Measurements from ENCODE around the gene RBBP4. TPM values are rescaled to one million over a fixed set of nuclear protein-coding genes. Genes with fewer than 3 reads are reported as not detected.
"Not testable (repeated sequence)": the region's sequence is repeated elsewhere in the genome, so short reads cannot be mapped to it uniquely, and the experiment has no call there.

The RBBP4 gene
- total RNA-seq, 1 experiment from 2014 or later: 279 TPM

DNA sequence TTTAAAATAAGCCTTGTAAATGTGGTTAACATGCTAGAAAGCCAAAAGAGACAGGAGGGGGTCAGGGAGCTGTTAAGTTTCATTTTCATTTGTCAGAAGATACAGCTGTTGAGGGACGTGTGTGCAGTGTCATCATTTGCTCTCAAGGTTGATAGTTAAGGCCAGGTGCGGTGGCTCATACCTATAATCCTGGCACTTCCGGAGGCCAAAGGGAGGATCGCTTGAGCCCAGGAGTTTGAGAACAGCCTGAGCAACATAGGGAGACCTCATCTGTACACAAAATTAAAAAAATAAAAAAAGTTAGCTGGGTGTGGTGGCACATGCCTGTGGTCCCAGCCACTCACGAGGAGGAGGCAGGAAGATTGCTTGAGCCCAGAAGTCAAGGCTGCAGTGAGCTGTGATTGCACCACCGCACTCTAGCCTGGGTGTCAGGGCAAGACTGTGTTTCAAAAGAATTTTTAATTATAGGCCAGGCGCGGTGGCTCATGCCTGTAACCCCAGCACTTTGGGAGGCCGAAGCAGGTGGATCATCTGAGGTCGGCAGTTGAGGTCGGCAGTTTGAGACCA is 23.3 kb upstream of the RBBP4 start:
- no peak overlapping the region for H3K9ac ChIP-seq (ENCODE audit: low read length)
- no peak overlapping the region for H3K4me2 ChIP-seq (ENCODE audit: low read length)
- H3K27ac ChIP-seq (ENCODE audit: low read depth, low read length): no peak overlapping the region
- H3K4me3 ChIP-seq (replicated peaks in 1 of 2; ENCODE audit: low read depth in 1 of 2, low read length in 2 of 2): no peak overlapping the region
- H3K4me1 ChIP-seq (ENCODE audit: control insufficient read depth in 1 of 2, insufficient read depth in 2 of 2, low read length in 2 of 2): no peaks in the 10 kb centered on the region
- peaks cover 7 to 10% of the 10 kb centered on the region in 2 experiments; a peak in 3 of 4 replicates for H3K36me3 ChIP-seq (ENCODE audit: control insufficient read depth in 1 of 2, insufficient read depth in 2 of 2, low read length in 2 of 2)
- H3K9me2 ChIP-seq (ENCODE audit: insufficient read depth): no peaks in the 10 kb centered on the region
- ChIA-PET CTCF (no interaction called here), POLR2A (no interaction called here), RAD21 (ENCODE audit: low non-redundant PET in 1 of 2, low total read pairs in 2 of 2, uncharacterized antibody in 2 of 2, unreplicated experiment in 2 of 2) (no interaction called here)
- no peak overlapping the region for H2AFZ ChIP-seq (ENCODE audit: low read depth, low read length, poor library complexity, severe bottlenecking)
- no peaks in the 10 kb centered on the region for H3K9me3 ChIP-seq (ENCODE audit: control insufficient read depth in 1 of 2, insufficient read depth in 1 of 2, low read depth in 1 of 2, low read length in 2 of 2)
- DNase-seq (ENCODE audit: low read depth, low spot score) (no peak), ATAC-seq (no peak)
- BruUV-seq (replicated peaks): no TSS peak
- H4K20me1 ChIP-seq (ENCODE audit: insufficient read depth): 0 out of 2 replicates have a peak, but pooled peaks cover 4% of the 10 kb centered on the region
- no peaks in the 10 kb centered on the region for H3K27me3 ChIP-seq (ENCODE audit: insufficient read depth, low read length)
- intact Hi-C loops (cut with micrococcal nuclease): no loop called here
- TF ChIP-seq, protein P1, sequence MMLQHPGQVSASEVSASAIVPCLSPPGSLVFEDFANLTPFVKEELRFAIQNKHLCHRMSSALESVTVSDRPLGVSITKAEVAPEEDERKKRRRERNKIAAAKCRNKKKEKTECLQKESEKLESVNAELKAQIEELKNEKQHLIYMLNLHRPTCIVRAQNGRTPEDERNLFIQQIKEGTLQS (IDR thresholded peaks at IDR 0.05): no peak
- TF ChIP-seq, protein P2, sequence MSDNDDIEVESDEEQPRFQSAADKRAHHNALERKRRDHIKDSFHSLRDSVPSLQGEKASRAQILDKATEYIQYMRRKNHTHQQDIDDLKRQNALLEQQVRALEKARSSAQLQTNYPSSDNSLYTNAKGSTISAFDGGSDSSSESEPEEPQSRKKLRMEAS (IDR thresholded peaks at IDR 0.05): no peak
- TF ChIP-seq POLR2AphosphoS5 (IDR thresholded peaks at IDR 0.05; ENCODE audit: low read depth, low read length): no peak
- TF ChIP-seq EGR1 (IDR thresholded peaks at IDR 0.05; ENCODE audit: low read depth): no peak
- no peak for TF ChIP-seq SP1 (IDR thresholded peaks at IDR 0.05; ENCODE audit: low read depth)
- no peak for TF ChIP-seq EZH2phosphoT487 (IDR thresholded peaks at IDR 0.05; ENCODE audit: borderline replicate concordance)
- TF ChIP-seq CEBPB (IDR thresholded peaks at IDR 0.05; ENCODE audit: low read depth): no peak
- peaks cover 18% of the 10 kb centered on the region for H3K79me2 ChIP-seq (ENCODE audit: insufficient read depth, low read length)

DNA sequence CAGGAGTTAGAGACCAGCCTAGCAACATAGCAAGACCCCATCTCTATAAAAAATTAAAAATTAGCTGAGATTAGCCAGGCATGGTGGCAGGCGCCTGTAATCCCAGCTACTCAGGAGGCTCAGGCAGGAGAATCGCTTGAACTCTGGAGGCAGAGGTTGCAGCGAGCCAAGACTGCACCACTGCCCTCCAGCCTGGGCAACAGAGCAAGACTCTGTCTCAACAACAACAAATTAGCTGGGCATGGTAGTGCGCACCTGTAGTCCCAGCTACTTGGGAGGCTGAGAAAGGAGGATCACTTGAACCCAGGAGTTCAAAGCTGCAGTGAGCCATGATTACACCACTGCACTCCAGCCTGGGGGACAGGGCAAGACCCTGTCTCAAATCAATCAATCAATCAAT is 20.8 kb upstream of the RBBP4 start:
- H3K27ac ChIP-seq (ENCODE audit: low read depth, low read length); H3K9me2 ChIP-seq (ENCODE audit: insufficient read depth); H3K4me2 ChIP-seq (ENCODE audit: low read length); RAD21 ChIA-PET (ENCODE audit: low non-redundant PET in 1 of 2, low total read pairs in 2 of 2, uncharacterized antibody in 2 of 2, unreplicated experiment in 2 of 2); H4K20me1 ChIP-seq (ENCODE audit: insufficient read depth); H3K27me3 ChIP-seq (ENCODE audit: insufficient read depth, low read length); H3K4me1 ChIP-seq (ENCODE audit: control insufficient read depth in 1 of 2, insufficient read depth in 2 of 2, low read length in 2 of 2); ATAC-seq; H3K9me3 ChIP-seq (ENCODE audit: control insufficient read depth in 1 of 2, insufficient read depth in 1 of 2, low read depth in 1 of 2, low read length in 2 of 2); POLR2A ChIA-PET; H3K4me3 ChIP-seq (replicated peaks in 1 of 2; ENCODE audit: low read depth in 1 of 2, low read length in 2 of 2); intact Hi-C loops (cut with micrococcal nuclease); BruUV-seq (replicated peaks); H3K9ac ChIP-seq (ENCODE audit: low read length); DNase-seq (ENCODE audit: low read depth, low spot score); CTCF ChIA-PET; H2AFZ ChIP-seq (ENCODE audit: low read depth, low read length, poor library complexity, severe bottlenecking): not testable (repeated sequence)
- peaks cover 35% of the 10 kb centered on the region for H3K79me2 ChIP-seq (ENCODE audit: insufficient read depth, low read length)
- peaks cover 10 to 11% of the 10 kb centered on the region in 2 experiments; a peak in 2 of 4 replicates for H3K36me3 ChIP-seq (ENCODE audit: control insufficient read depth in 1 of 2, insufficient read depth in 2 of 2, low read length in 2 of 2)

Measured in HCT116 (cell line).